ENCODE data around the gene MUC6. TPM values are rescaled to one million over a fixed set of nuclear protein-coding genes. Genes with fewer than 3 reads are reported as not detected.
"Not testable (repeated sequence)": the region's sequence is repeated elsewhere in the genome, so short reads cannot be mapped to it uniquely, and the experiment has no call there.

MUC6 gene
- total RNA-seq, 3 donors from 2014 or later (not counting 1 experiment from before 2014, with no cell fraction given) = not detected

DNA sequence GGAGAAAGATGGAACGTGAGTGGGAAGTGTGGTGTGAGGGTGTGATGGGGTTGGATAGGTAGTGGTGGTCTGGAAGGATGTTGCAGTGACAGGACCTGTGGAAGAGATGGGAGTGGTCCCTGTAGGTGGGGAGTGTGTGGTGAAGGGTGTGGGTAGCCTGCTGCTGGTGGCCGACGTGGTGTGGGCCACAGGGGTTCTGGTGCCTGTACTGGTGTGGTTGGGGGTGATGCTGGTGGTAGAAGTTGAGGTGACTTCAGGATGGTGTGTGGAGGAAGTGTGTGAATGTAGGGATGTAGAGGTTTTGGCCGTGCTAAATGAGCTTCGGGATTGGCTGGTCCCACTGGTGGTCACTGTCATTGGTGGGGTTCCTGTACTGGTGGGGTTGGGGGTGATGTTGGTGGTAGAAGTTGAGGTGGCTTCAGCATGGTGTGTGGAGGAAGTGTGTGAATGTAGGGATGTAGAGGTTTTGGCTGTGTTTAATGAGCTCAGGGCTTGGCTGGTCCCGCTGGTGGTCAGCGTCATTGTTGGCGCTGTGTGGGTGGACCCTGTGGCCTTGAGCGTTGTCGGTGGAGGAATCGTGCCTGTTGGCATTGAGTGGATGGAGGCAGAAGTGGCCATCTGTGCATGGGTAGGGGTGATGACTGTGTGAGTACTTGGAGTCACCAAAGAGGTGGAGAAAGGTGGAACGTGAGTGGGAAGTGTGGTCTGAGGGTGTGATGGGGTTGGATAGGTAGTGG lies 19.1 kb downstream of the MUC6 start:
- Mint-ChIP-seq H3K27me3 (ENCODE audit: low read depth in 2 of 2) (no peaks in the 10 kb centered on the region), H3K27ac (peak overlapping the region; percentile 1 to 11), H3K36me3 (no peaks in the 10 kb centered on the region), H3K4me1 (peaks cover 28 to 36% of the 10 kb centered on the region in 2 donors), H3K9me3 (peaks cover 3 to 17% of the 10 kb centered on the region in 2 donors), H3K4me3 (peak overlapping the region; percentile 41)
- peak; percentile 29 to 45 (median 43) for ATAC-seq
- TF ChIP-seq, protein P1, sequence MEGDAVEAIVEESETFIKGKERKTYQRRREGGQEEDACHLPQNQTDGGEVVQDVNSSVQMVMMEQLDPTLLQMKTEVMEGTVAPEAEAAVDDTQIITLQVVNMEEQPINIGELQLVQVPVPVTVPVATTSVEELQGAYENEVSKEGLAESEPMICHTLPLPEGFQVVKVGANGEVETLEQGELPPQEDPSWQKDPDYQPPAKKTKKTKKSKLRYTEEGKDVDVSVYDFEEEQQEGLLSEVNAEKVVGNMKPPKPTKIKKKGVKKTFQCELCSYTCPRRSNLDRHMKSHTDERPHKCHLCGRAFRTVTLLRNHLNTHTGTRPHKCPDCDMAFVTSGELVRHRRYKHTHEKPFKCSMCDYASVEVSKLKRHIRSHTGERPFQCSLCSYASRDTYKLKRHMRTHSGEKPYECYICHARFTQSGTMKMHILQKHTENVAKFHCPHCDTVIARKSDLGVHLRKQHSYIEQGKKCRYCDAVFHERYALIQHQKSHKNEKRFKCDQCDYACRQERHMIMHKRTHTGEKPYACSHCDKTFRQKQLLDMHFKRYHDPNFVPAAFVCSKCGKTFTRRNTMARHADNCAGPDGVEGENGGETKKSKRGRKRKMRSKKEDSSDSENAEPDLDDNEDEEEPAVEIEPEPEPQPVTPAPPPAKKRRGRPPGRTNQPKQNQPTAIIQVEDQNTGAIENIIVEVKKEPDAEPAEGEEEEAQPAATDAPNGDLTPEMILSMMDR (IDR thresholded peaks at IDR 0.05) = no peak
- H3K27me3 ChIP-seq (ENCODE audit: control insufficient read depth, insufficient read depth, low read length) = no peaks in the 10 kb centered on the region
- H3K4me1 ChIP-seq (ENCODE audit: control insufficient read depth, insufficient read depth, low read length) = peaks cover 35% of the 10 kb centered on the region
- peak; percentile 19 to 28 for DNase-seq
- no peak overlapping the region for H3K27ac ChIP-seq (ENCODE audit: low read length)
- intact Hi-C loops (cut with micrococcal nuclease) = loop anchor here (10.0 kb wide), 1 partner anchor 73 kb away; no protein-coding TSS in a partner anchor
- 71% methylated on average over 12 of the region's 12 CpGs for WGBS (ENCODE audit: insufficient coverage)
- H3K4me3 ChIP-seq (ENCODE audit: low read length) = no peak overlapping the region
- H3K9me3 ChIP-seq (ENCODE audit: control insufficient read depth, insufficient read depth, low read length) = no peaks in the 10 kb centered on the region
- no peaks in the 10 kb centered on the region for H3K36me3 ChIP-seq (ENCODE audit: control insufficient read depth, insufficient read depth, low read length)

DNA sequence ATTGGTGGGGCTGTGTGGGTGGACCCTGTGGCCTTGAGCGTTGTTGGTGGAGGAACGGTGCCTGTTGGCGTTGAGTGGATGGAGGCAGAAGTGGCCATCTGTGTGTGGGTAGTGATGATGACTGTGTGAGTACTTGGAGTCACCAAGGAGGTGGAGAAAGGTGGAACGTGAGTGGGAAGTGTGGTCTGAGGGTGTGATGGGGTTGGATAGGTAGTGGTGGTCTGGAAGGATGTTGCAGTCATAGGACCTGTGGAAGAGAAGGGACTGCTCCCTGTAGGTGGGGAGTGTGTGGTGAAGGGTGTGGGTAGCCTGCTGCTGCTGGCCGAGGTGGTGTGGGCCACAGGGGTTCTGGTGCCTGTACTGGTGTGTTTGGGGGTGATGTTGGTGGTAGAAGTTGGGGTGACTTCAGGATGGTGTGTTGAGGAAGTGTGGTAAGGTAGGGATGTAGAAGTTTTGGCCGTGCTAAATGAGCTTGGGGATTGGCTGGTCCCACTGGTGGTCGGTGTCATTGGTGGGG lies 19.9 kb downstream of the MUC6 start:
- intact Hi-C loops (cut with micrococcal nuclease) = loop anchor here (10.0 kb wide), 1 partner anchor 72 kb away; no protein-coding TSS in a partner anchor
- Mint-ChIP-seq H3K4me1 (peaks cover 28 to 34% of the 10 kb centered on the region in 2 donors), H3K27ac (peak overlapping the region; percentile 1 to 11), H3K9me3 (peaks cover 3 to 17% of the 10 kb centered on the region in 2 donors), H3K4me3 (peak overlapping the region; percentile 41)
- H3K4me1 ChIP-seq (ENCODE audit: control insufficient read depth, insufficient read depth, low read length) = peaks cover 35% of the 10 kb centered on the region
- H3K9me3 ChIP-seq (ENCODE audit: control insufficient read depth, insufficient read depth, low read length); H3K36me3 ChIP-seq (ENCODE audit: control insufficient read depth, insufficient read depth, low read length); H3K27me3 ChIP-seq (ENCODE audit: control insufficient read depth, insufficient read depth, low read length); H3K4me3 ChIP-seq (ENCODE audit: low read length); H3K36me3 Mint-ChIP-seq; H3K27ac ChIP-seq (ENCODE audit: low read length); H3K27me3 Mint-ChIP-seq (ENCODE audit: low read depth in 2 of 2): not testable (repeated sequence)
- DNase-seq = peak; percentile 15 to 33
- peak; percentile 46 to 49 (median 47) for ATAC-seq
- 59% methylated on average over 7 of the region's 7 CpGs for WGBS (ENCODE audit: insufficient coverage)

DNA sequence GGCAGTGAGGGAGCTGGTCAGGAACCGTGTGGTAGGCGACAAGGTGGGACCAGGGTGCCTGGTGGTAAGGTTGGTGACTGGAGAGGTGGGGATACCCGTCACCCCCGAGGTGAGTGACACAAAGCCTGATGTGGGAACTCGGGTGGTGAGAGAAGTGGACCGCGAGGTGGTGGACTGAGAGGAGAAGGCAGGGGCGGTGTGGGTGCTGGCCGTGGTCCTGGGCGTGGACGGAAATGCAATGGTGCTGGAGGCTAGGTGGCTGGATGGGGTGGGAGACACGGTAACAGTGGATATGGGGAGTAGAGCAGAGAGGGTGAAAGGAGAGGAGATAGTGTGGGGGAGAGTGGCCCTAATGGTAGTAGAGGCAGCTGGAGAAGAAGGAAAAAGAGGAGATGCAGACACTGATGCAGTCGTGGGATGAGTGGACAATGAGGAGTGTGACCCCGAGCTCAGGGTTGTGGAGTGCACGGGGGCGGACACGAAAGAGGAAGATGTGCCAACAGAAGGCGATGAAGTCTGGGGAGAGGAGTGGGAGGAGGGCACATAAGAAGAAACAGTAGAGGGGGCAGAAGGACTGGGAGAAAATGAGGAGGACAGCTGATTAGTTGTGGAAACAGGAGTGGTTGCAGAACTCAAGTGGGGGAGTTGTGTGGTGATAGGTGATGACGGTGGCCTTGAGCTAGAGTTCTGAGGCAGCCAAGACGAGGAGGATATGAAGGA lies 20.5 kb downstream of the MUC6 start:
- no peak for ATAC-seq
- TF ChIP-seq, protein P1 (IDR thresholded peaks at IDR 0.05) = no peak
- peak overlapping the region in 1 of 2 donors; percentile 11 for H3K27ac Mint-ChIP-seq
- 93% methylated on average over 20 of the region's 20 CpGs for WGBS (ENCODE audit: insufficient coverage)
- no peaks in the 10 kb centered on the region for H3K27me3 ChIP-seq (ENCODE audit: control insufficient read depth, insufficient read depth, low read length)
- peaks cover 7% of the 10 kb centered on the region for H3K36me3 ChIP-seq (ENCODE audit: control insufficient read depth, insufficient read depth, low read length)
- H3K9me3 Mint-ChIP-seq = peaks cover 3 to 17% of the 10 kb centered on the region in 2 donors
- peak overlapping the region; percentile 41 for H3K4me3 Mint-ChIP-seq
- no peak overlapping the region for H3K27ac ChIP-seq (ENCODE audit: low read length)
- intact Hi-C loops (cut with micrococcal nuclease) = loop anchor here (10.0 kb wide), 1 partner anchor 71 kb away; no protein-coding TSS in a partner anchor
- no peaks in the 10 kb centered on the region for H3K27me3 Mint-ChIP-seq (ENCODE audit: low read depth in 2 of 2)
- no peak for DNase-seq
- H3K4me1 ChIP-seq (ENCODE audit: control insufficient read depth, insufficient read depth, low read length) = peaks cover 35% of the 10 kb centered on the region
- no peak overlapping the region for H3K4me3 ChIP-seq (ENCODE audit: low read length)
- H3K36me3 Mint-ChIP-seq = no peaks in the 10 kb centered on the region
- H3K9me3 ChIP-seq (ENCODE audit: control insufficient read depth, insufficient read depth, low read length) = no peaks in the 10 kb centered on the region
- H3K4me1 Mint-ChIP-seq = peaks cover 28 to 34% of the 10 kb centered on the region in 2 donors

DNA sequence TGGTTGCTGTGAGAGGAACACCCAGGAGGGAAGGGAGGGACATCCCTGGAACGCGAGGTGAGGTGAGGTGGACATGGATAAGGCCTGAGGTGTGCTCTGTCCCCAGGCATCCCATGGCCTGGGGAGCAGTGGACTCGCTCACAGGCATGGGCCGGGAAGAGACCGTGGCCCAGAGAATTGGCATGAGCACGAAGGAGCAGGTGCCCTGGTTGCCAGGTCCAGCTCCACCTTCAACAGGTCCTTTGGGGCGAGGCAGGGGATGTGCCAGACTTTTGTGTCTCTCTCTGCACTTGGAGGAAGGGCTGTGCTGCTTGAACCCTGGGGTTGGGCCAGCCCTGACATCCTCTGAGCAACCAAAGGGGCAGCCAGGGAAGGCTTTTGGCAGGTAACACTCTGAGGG lies 21.5 kb downstream of the MUC6 start:
- Mint-ChIP-seq H3K4me3 (no peak overlapping the region), H3K4me1 (peaks cover 28 to 34% of the 10 kb centered on the region in 2 donors), H3K36me3 (no peaks in the 10 kb centered on the region), H3K9me3 (peaks cover 3 to 17% of the 10 kb centered on the region in 2 donors), H3K27ac (no peak overlapping the region), H3K27me3 (ENCODE audit: low read depth in 2 of 2) (no peaks in the 10 kb centered on the region)
- Histone ChIP-seq H3K27me3 (ENCODE audit: control insufficient read depth, insufficient read depth, low read length) (no peaks in the 10 kb centered on the region), H3K27ac (ENCODE audit: low read length) (no peak overlapping the region), H3K4me3 (ENCODE audit: low read length) (no peak overlapping the region), H3K9me3 (ENCODE audit: control insufficient read depth, insufficient read depth, low read length) (no peaks in the 10 kb centered on the region), H3K4me1 (ENCODE audit: control insufficient read depth, insufficient read depth, low read length) (peaks cover 30% of the 10 kb centered on the region), H3K36me3 (ENCODE audit: control insufficient read depth, insufficient read depth, low read length) (peaks cover 16% of the 10 kb centered on the region)
- TF ChIP-seq, protein P1 (IDR thresholded peaks at IDR 0.05) = no peak
- intact Hi-C loops (cut with micrococcal nuclease) = loop anchor here (10.0 kb wide), 1 partner anchor 70 kb away; no protein-coding TSS in a partner anchor
- 98% methylated on average over 7 of the region's 7 CpGs for WGBS (ENCODE audit: insufficient coverage)
- no peak for DNase-seq
- no peak for ATAC-seq
